ENCODE measurements around the gene PSMB5. TPM values are rescaled to one million over a fixed set of nuclear protein-coding genes. Genes with fewer than 3 reads are reported as not detected.

Gene PSMB5
- total and polyA plus RNA-seq, 2 of the 13 experiments (the other 11 are each of a cell fraction or from before 2014, with no cell fraction given), result 705 to 871 TPM

DNA sequence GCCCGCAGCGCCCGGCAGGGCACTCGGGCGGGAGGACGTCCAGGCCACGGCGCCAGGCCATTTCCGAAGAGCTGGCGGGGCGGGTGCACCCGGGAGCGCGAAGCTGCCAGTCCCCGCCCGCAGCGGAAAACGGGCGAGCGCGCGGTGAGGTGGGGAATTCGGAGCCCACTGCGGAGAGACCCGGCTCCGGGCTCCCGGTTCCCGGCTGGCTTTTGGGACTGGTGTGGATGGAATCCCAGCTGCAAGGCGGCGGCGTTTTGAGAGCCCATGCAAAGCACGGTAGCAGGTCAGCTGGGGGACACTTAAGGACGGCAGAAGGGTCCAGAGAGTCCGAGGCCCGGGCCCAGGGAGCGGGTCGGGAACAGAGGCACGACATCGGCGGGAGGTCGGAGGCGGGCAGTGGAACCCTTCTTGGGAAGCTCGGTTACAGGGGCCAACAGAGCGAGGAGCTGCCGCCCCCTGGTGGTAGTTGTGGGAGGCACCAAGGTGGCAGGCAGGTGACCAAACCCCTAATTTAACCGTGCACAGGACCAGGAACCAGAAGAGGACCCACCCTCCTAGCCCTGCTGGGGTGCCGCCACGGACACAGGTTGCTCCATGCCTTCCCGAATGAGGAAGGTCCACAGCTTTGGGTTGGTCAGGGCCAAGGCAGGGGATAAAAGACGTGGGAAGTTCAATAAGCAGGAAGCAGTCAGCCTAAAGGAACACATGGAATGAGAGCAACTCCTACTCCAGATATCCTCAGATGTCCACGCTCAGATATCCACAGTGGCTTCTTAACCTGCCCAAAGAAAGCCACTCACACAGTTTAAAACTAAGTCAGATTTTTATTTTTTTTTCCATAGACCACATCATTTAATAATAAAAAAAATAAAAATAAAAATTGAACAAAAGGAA is 23.3 kb upstream of the PSMB5 start (continued):
- TF ChIP-seq CSRNP1 (CRISPR knock-in tag; IDR thresholded peaks at IDR 0.05), result peak; percentile 81; the same call in 1 of the 2 replicates
- no peak; the same call in none of the 2 replicates for TF ChIP-seq NFYB (CRISPR knock-in tag; IDR thresholded peaks at IDR 0.05)
- TF ChIP-seq, protein P1, sequence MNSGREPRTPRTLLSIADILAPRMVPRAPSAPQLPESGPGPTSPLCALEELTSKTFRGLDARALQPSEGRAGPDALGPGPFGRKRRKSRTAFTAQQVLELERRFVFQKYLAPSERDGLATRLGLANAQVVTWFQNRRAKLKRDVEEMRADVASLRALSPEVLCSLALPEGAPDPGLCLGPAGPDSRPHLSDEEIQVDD (CRISPR knock-in tag; IDR thresholded peaks at IDR 0.05; ENCODE audit: borderline replicate concordance), result peak; percentile 58; the same call in 1 of the 2 replicates
- TF ChIP-seq, protein P2, sequence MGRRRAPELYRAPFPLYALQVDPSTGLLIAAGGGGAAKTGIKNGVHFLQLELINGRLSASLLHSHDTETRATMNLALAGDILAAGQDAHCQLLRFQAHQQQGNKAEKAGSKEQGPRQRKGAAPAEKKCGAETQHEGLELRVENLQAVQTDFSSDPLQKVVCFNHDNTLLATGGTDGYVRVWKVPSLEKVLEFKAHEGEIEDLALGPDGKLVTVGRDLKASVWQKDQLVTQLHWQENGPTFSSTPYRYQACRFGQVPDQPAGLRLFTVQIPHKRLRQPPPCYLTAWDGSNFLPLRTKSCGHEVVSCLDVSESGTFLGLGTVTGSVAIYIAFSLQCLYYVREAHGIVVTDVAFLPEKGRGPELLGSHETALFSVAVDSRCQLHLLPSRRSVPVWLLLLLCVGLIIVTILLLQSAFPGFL (CRISPR knock-in tag; IDR thresholded peaks at IDR 0.05), result 0 out of 2 replicates have a peak, but pooled peaks have one; percentile 92
- TF ChIP-seq CEBPG (CRISPR knock-in tag; IDR thresholded peaks at IDR 0.05), result peak; percentile 43; the same call in 1 of the 2 replicates
- TF ChIP-seq STAT5B (CRISPR knock-in tag; IDR thresholded peaks at IDR 0.05), result no peak
- TF ChIP-seq ZNF484 (CRISPR knock-in tag; IDR thresholded peaks at IDR 0.05; ENCODE audit: borderline replicate concordance, low read depth), result no peak
- no peak for TF ChIP-seq TCF12 (IDR thresholded peaks at IDR 0.05)
- peak; percentile 53; the same call in 1 of the 2 replicates for TF ChIP-seq TCF12 (CRISPR knock-in tag; IDR thresholded peaks at IDR 0.05)
- no peak for TF ChIP-seq ZBTB25 (CRISPR knock-in tag; IDR thresholded peaks at IDR 0.05)
- TF ChIP-seq MTA1 (CRISPR knock-in tag; IDR thresholded peaks at IDR 0.05; ENCODE audit: borderline replicate concordance), result peak; percentile 93; the same call in 1 of the 2 replicates
- TF ChIP-seq, protein P3, sequence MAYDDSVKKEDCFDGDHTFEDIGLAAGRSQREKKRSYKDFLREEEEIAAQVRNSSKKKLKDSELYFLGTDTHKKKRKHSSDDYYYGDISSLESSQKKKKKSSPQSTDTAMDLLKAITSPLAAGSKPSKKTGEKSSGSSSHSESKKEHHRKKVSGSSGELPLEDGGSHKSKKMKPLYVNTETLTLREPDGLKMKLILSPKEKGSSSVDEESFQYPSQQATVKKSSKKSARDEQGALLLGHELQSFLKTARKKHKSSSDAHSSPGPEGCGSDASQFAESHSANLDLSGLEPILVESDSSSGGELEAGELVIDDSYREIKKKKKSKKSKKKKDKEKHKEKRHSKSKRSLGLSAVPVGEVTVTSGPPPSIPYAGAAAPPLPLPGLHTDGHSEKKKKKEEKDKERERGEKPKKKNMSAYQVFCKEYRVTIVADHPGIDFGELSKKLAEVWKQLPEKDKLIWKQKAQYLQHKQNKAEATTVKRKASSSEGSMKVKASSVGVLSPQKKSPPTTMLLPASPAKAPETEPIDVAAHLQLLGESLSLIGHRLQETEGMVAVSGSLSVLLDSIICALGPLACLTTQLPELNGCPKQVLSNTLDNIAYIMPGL (CRISPR knock-in tag; IDR thresholded peaks at IDR 0.05; ENCODE audit: borderline replicate concordance in 1 of 2, low read depth in 1 of 2), result peak; percentile 99
- TF ChIP-seq RAD51 (IDR thresholded peaks at IDR 0.05; ENCODE audit: borderline replicate concordance), result no peak
- TF ChIP-seq ZNF343 (CRISPR knock-in tag; IDR thresholded peaks at IDR 0.05), result peak; percentile 87; the same call in 1 of the 2 replicates
- peak; percentile 91 for TF ChIP-seq MEIS1 (CRISPR knock-in tag; IDR thresholded peaks at IDR 0.05; ENCODE audit: borderline replicate concordance)
- no peak for TF ChIP-seq ZNF616 (CRISPR knock-in tag; IDR thresholded peaks at IDR 0.05; ENCODE audit: low read depth)
- TF ChIP-seq, protein P4, sequence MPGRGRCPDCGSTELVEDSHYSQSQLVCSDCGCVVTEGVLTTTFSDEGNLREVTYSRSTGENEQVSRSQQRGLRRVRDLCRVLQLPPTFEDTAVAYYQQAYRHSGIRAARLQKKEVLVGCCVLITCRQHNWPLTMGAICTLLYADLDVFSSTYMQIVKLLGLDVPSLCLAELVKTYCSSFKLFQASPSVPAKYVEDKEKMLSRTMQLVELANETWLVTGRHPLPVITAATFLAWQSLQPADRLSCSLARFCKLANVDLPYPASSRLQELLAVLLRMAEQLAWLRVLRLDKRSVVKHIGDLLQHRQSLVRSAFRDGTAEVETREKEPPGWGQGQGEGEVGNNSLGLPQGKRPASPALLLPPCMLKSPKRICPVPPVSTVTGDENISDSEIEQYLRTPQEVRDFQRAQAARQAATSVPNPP (CRISPR knock-in tag; IDR thresholded peaks at IDR 0.05), result peak; percentile 45; the same call in 1 of the 2 replicates
- TF ChIP-seq ZNF709 (CRISPR knock-in tag; IDR thresholded peaks at IDR 0.05), result peak; percentile 67; the same call in 1 of the 2 replicates
- TF ChIP-seq, protein P5, sequence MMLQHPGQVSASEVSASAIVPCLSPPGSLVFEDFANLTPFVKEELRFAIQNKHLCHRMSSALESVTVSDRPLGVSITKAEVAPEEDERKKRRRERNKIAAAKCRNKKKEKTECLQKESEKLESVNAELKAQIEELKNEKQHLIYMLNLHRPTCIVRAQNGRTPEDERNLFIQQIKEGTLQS (CRISPR knock-in tag; IDR thresholded peaks at IDR 0.05), result 0 out of 2 replicates have a peak, but pooled peaks have one; percentile 43
